ENCODE measurements around the gene BTBD7.
A peak's percentile ranks its signal among the peaks of the same experiment; 100 is the strongest.
"Not testable (repeated sequence)": the region's sequence is repeated elsewhere in the genome, so short reads cannot be mapped to it uniquely, and the experiment has no call there.

The BTBD7 gene, protein sequence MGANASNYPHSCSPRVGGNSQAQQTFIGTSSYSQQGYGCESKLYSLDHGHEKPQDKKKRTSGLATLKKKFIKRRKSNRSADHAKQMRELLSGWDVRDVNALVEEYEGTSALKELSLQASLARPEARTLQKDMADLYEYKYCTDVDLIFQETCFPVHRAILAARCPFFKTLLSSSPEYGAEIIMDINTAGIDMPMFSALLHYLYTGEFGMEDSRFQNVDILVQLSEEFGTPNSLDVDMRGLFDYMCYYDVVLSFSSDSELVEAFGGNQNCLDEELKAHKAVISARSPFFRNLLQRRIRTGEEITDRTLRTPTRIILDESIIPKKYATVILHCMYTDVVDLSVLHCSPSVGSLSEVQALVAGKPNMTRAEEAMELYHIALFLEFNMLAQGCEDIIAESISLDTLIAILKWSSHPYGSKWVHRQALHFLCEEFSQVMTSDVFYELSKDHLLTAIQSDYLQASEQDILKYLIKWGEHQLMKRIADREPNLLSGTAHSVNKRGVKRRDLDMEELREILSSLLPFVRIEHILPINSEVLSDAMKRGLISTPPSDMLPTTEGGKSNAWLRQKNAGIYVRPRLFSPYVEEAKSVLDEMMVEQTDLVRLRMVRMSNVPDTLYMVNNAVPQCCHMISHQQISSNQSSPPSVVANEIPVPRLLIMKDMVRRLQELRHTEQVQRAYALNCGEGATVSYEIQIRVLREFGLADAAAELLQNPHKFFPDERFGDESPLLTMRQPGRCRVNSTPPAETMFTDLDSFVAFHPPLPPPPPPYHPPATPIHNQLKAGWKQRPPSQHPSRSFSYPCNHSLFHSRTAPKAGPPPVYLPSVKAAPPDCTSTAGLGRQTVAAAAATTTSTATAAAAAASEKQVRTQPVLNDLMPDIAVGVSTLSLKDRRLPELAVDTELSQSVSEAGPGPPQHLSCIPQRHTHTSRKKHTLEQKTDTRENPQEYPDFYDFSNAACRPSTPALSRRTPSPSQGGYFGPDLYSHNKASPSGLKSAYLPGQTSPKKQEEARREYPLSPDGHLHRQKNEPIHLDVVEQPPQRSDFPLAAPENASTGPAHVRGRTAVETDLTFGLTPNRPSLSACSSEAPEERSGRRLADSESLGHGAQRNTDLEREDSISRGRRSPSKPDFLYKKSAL

DNA sequence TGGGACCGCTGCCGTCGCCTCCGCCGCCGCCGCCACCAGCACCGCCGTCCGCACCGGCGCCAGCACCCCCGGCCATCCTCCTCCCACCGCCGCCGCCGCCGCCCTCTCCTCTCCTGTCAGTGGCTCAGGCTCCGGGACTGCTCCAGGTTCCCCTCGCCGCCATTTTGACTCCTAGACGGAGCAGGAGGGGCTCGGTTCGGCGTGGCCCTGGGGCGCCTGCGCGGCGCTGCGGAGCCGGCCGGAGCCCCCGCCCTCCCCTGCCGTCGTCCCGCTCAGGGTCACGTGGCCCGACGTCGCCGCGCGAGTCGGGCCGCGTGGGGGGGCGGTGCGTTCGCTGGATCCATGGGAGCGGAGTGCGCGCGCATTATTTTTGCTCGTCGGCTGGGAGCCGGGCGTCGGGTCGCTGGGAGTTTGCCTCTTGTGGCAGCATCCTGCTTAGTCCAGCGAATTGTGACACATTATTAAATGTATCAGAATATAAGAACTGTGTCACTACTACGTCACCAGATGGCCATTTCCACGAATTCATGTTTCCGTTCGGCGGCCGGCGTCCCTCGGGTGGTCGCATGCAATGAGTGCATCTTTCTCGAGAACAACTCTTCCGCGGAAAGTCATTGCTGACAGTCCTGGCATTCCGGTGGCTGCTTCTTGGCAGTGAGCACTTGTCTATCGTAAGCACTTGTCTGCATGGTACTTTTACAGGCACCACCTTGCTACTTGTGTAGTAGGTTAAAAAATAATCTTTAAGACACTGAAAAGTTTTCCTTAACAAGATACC lies at the start of gene BTBD7:
Gene BTBD7, minus strand, starts transcription at position 184 of the 778 bp plus-strand sequence. CDS start 36,985 bp downstream, outside the sequence.
- DNase-seq = peak; percentile 95 to 96

DNA sequence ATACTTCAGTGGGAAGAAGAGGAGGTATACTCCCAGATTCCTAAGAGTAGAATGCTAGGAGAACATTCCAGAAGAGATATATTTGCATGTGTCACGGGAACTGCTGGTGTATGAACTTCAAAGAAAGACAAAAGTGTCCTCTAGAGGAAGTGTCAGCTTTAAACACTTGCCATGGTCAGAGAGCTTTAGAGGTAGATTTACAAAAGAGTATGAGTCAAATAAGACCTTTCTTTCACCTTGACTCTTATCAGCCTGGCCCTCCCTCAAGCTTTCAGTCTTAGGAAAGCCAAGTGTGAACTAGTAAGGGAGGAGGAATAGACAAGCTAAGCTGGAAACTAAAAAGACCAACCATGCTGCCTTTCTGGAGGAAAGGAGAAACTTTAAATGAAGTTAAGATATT lies 48.8 kb upstream of the BTBD7 start:
- DNase-seq = no peak

DNA sequence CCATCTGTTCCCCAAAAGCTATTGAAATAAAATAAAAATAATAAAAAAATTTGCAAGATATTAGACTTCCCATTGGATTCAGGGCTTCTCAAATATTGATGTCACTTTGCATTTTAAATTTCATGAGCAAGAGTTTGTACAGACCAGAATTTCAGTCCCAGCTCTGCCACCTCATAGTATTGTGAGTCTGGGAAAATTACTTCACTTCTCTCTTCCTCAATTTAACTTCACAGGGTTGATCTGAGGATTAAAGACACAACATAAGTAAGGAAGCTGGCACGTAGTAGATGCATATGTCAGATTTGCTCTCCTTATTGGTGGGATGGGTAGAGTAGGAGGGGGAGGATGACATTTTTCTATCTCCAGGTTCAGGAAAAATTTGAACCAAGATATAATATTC lies 47.0 kb upstream of the BTBD7 start:
- DNase-seq = no peak

DNA sequence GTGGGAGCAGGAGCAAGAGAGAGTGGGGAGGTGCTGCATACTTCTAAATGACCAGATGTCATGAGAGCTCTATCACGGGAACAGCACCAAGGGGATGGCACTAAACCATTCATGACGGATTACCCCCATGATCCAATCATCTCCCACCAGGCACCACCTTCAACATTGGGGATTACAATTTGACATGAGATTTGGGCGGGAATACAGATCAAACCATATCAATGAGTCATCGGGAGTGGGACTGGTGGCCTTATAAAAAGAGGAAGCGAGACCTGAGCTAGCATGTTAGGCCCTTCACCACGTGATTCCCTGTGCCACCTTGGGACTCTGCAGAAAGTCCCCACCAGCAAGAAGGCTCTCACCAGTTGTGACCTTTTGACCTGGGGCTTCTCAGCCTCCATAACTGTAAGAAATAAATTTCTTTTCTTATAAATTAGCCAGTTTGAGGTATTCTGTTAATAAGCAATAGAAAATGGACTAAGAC lies 42.9 kb upstream of the BTBD7 start:
- no peak for DNase-seq

DNA sequence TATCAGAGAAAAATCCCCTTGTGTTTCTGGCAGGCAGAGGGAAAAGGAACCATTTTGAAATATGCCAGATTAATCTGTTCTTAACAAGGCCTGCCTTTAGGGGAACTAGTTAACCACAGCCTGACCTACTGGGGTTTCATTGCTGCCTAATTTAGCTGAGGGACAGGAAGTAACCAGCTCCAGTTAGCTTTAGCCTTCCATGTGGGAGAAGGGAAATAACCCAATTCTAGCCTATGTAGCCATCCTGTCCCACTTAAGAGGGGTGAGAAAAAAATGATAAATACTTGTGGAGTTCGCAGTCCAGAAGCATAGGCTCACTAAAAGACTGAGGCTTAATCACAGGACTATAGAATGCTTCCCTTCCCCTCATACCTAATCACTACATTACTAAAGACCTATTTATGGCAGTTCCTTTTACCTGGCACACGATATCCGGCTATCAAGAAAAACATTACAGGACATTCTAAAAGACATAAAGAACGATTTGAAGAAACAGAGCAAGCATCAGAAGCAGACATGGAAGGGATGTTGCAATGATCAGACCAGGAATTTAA lies 37.0 kb upstream of the BTBD7 start:
- DNase-seq = no peak

DNA sequence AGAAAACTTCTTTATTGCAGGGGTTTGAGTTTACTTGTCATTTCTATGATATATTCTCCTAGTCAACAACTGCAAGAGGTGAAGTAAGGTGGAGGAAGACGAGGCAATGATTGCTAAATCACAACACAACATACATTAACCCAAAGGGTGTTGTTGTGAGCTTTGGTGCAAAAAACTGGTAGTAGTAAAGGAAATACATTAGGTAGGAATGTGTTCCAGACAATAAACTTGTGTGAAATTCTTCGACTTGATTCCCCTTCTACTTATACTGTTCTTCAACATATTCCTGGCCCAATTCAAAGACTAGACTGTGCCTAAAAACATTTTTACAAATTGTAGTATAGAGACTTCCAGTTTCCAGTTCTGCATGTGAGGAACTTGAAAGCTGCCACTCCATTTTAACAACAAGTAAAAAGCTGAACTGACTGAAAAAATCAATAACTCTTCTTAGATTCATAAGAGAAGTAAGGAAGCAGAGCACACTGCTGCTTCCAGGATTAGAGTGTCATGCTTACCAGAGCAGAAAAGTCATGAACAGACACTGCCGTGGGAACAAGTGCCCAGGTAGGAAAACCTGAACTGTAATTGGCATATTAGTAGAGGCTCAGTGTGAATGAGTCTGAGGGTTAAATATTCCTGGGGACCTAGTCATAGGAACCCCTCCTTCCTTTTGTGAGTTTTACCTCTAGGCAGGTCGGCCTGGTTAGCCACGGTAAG lies 36.3 kb upstream of the BTBD7 start:
- DNase-seq = no peak

DNA sequence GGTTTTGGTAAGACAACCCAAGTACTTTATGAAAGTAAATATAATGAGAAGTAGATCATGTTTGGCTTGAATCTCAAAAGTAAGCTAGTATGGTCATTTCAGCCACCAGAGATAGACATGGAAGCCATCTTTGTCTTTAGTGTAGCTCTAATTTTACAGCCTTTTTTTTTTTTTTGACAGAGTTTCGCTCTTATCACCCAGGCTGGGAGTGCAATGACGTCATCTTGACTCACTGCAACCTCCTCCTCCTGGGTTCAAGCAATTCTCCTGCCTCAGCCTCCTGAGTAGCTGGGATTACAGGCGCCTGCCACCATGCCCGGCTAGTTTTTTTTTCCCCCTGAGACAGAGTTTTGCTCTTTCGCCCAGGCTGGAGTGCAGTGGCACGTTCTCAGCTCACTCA lies 22.0 kb upstream of the BTBD7 start:
- DNase-seq = not testable (repeated sequence)

DNA sequence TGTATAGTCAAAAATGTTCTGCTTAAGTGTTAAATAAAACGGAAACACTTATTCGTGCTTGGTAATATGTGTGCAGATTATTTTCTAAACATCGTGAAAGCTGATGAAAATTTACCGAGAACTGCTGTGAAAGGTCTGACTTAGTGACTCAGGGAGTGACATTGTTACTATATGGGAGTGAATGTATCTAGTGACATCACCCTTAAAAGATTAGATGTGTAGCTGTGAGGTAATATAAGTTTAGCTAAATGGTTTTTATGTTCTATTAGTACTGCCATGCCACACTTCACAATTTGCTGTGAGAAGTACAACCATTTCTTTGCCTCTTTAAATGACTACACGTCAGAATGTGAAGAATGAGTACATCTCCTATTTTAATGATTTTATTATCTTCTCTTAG lies 15.5 kb upstream of the BTBD7 start:
- no peak for DNase-seq

DNA sequence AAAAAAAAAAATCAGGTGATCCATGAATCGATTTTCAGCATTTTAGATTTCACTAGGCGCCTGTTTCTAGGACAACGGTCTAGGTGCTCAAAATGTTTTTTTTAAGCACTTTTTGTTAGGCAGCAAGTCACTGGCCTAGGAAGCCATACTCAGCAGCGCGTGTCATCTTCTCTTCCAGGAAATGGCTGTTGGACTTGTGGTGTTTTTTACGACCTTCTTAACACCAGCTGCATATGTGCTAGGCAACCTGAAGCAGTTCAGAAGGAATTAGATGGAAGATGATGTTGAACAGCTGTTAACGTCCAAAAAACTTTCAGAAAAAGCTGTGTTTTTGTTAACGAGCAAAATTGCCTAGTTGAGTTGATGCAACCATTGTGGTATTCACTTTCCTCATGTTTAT lies 15.0 kb upstream of the BTBD7 start:
- no peak for DNase-seq

DNA sequence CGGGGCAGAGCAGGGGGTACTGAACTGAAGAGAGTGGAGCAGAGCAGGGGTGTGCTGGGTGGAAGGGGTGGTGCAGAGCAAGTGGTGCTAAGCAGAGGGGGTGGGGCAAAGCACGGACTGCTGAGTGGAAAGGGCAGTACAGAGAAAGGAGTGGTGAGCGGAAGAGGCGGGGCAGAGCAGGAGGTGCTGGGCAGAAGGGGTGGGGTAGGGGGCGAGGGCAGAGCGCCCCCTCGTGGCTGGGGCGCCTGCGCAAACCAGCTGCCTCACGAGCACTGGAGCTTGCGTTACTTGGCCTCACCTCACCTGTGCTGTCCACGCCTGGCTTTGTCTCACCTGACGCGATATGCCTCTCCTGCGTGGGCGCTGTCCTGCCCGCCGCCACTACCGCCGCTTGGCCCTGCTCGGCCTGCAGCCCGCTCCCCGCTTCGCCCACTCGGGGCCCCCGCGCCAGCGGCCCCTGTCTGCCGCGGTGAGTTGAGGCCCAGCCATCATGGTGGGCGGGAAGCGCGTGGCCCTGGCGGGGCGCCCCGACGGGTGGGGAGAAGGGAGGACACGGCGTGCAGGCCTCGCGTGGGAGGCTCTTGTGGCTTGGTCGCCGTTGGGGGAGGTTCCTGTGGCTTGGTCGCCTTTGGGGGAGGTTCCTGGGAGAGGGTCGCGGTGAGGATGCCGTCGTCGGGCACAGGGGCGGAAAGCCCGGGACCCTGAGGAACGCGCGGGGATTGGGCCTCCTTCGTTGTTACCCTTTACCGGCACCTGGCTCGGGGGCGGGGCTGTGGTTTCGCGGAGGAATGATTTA lies 14.3 kb upstream of the BTBD7 start, which contains the start of gene COX8C:
Gene COX8C, plus strand, starts transcription at position 257 of the 796 bp plus-strand sequence. Its CDS starts 87 bp downstream, at position 344.
- no peak for DNase-seq

DNA sequence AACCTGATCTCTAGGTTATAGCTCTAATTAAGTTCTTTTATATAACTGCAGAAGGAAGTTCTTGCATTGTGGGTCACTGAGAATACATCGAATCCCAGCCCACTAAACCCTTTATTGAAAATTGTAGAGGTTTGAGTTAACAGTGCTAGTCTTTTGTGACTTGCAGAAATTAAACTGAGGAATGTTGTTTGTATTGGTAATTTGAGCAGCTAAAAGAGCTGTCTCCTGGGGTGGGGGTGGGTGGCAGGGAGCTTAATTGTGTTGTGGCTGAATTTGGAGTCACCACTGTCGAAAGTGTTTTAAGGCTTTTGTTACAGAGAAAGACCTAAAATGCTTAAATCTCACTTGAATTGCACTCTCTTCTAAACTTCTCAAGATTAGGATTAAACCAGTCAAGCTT lies 11.0 kb upstream of the BTBD7 start:
- no peak for DNase-seq

DNA sequence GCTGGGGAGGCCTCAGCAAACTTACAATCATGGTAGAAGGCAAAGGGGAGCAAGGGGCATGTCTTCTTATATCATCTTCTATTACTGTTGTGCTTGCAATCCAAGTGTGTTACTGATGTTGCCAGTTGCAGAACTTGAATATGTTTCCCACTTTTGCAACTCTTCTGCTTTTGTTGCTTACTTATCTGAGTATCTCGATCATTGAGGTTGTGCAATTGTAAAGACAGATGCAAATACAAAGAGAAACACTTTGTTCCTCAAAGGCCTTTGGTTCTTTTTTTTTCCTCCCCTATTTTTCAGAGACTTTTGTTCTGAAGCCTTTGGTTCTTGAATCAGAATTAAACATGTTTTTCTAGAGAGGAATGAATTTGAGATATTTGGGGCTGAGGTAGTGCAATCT lies 10.4 kb upstream of the BTBD7 start:
- DNase-seq = no peak

DNA sequence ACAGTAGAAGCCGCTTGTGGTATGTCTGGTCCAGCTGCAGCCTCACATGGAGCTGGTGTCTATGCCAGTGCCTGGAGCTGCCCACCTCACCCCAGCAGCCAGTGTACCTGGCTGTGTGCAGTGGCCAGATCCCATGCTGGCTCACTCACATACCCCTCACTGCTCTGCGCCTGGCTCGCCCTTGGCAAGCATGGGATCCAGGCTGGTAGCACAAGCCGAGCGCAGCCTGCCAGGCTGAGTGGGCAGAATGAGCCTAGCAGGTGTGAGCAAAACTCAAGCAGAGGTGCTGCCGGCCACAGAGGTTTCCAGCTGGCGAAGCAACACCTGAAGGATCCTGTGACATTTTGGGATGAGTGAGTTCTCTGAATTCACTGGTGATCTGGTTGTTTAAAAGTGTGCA lies 5.0 kb upstream of the BTBD7 start:
- DNase-seq = no peak

DNA sequence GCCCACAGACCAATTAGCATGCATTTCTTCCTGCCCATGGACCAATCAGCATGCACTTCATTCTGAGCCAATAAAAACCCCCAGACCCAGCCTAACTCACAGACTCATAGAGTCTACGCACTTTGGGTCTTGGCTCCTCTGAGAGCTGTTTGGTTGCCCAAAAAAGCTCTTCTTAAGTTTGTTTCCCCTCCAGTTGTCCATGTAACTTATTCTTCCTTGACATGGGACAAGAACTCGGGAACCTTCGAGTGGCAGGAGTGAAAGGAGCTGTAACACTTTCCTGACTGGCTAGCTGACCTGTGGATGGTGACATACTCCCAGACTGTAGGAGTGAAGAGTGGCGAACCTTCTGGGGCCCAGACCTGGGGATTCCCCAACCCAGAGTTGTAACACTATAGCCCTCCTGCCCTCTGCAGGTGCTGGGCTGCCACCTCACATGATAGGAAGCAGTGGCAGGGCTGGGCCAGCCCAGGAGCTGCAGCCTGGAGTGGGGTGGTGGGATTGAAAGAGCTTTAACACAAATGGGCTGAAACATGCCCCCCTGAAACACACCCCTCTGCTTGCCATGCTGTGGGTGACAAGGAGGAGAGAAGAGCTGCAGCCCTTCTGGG lies 4.4 kb upstream of the BTBD7 start:
- no peak for DNase-seq

DNA sequence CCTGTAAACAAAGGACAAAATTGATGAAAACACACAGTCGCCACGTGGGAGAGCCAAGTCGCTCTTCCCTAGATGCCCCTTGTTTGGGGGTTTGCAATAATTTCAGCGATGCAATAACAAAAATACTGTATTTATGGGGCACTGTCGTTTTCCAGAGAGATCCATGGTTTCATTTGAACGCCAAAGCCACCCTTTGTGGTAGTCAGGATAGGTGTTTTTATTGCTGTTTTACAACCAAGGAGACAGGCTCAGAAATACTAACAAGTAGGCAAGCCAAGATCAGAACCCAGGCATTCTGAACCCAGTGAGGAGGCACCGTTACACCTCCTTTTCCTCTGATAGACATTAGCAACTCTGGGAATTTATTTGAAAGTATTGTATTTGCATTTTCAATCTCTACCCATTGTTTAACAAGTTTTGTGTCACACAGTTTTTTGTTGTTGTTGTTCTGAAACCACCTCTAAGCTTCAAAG lies 831 bp upstream of the BTBD7 start:
- DNase-seq = no peak

DNA sequence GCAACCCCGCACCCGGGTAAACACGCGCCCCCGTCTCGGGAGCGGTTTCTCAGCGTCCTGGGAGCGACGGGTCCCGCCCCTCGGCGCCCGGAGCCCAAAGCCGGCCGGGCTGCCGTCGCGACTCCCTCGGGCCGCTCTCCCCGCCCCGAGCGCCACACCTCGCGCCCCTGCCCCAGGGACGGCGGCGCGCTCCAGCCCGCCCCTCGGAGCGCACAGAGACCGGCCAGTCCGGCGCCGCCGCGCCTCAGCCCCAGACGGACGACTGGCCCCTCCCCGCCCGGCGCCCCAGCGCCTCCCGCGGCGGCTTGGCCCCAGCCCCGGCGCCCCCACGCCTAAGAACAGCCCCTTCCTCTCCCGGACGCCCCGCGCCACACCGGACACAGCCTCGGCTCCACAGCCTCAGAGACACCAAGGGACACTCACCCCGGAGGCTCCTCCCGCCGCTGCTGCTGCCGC lies 411 bp downstream of the BTBD7 start:
- DNase-seq = peak; percentile 46

DNA sequence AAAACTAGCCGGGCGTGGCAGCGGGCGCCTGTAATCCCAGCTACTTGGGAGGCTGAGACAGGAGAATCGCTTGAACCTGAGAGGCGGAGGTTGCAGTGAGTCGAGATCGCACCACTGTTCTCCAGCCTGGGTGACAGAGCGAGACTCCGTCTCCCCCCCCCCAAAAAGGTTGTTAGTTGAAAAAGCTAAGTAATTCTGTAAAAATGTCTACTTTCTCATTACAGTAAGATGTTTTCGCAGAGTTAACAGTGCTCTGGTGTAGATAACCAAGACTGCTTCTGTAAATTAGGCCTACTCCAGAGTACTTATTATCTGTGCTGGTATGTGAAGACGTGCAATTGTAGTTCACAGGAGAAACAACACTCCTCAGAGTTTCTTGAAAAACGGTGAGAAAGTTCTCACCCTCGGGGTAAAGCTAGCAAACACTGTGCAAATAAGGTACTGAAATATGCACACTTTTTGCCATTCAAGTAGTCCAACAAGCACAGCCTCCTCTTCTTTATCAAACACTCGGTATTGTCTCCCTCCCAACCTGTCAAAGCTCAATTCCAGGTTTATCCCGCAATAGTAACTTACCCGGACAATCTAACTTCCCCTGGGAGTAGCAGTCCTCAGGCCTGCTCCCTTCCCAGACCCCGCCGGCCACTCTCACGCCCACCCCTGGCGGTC lies 974 bp downstream of the BTBD7 start:
- DNase-seq = no peak

DNA sequence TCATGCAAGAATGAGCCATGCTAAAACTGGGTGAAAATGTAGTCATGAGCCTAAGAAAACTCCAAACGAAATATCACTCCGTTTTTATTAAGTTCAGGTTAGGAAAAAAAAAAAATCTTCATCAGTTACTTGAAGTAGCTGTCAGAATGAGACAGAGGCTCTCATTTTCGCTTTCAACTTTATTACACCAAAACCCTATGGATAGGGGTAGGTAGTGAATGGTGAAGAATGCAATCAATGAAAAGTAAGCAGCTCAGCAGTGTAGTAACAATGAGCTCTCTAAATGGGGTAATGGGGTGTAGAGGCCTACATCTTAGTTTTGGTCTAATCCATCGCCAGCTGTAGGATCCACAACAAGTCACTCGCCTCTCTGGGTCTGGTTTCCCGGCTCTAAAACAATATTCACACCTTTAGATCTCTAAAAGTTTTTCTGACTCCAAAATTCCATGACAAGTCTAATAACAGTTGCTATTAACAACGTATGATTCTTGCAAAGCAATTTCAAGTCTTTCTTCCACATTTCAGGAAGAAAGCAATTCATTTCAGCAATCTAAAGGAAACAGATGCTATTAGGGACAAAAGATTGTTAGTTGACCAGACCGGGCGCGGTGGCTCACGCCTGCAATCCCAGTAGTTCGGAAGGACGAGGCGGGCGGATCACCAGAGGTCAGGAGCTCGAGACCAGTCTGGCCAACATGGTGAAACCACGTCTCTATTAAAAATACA lies 1.7 kb downstream of the BTBD7 start:
- no peak for DNase-seq

DNA sequence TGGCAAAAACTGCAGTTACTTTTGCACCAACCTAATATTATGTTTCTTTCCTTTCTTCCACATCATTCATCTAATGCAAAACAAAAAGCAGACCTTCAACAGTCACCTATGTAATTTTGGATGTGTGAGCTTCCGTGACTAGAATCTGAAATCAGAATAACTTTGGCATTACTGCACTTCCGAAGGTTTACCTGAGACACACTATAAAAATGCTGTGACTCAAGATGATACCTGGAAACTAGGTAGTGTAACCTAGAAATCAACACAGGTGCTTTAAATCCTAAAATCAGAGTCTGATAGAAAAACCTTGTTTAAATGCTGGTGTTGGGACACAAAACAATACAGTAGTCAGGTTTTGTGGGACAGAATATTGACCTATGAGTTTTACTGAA lies 2.2 kb downstream of the BTBD7 start:
- no peak for DNase-seq
